Measurements from ENCODE around the gene CYB561D2. TPM values are rescaled to one million over a fixed set of nuclear protein-coding genes. Genes with fewer than 3 reads are reported as not detected.

Gene CYB561D2
- polyA plus RNA-seq, 1 donor (not counting 4 experiments of a cell fraction or from before 2014, with no cell fraction given) = 12.3 TPM

- DNase-seq (ENCODE audit: low read depth, low spot score) (no peak), FAIRE-seq (no peak)
- H4K20me1 ChIP-seq (ENCODE audit: control insufficient read depth, extremely low read depth, insufficient read depth, low read length) = no peaks in the 10 kb centered on the region
- dilution Hi-C loops (cut with MboI; ENCODE audit: extremely low pct_ligation_motif_present, low sequenced_read_pairs) = no loop called here
- no peaks in the 10 kb centered on the region for H3K27me3 ChIP-seq (ENCODE audit: control insufficient read depth, extremely low read depth, insufficient read depth, low read length)
- no peak overlapping the region for H3K27ac ChIP-seq (ENCODE audit: control insufficient read depth, insufficient read depth, low read length)
- H3K36me3 ChIP-seq (ENCODE audit: control insufficient read depth in 2 of 2, extremely low read depth in 1 of 2, insufficient read depth in 2 of 2, low read length in 2 of 2) = peaks cover 4 to 8% of the 10 kb centered on the region in 2 experiments
- TF ChIP-seq CTCF (optimal IDR thresholded peaks at IDR 0.05 in 1 of 3, IDR thresholded peaks at IDR 0.05 in 1 of 3, conservative IDR thresholded peaks at IDR 0.05 in 1 of 3; ENCODE audit: extremely low read depth in 1 of 3, insufficient read depth in 2 of 3, low read length in 3 of 3) = peak in 1 of 3 experiments; percentile 5
- no peak for TF ChIP-seq EZH2 (IDR thresholded peaks at IDR 0.05; ENCODE audit: low read length)
- H2AFZ ChIP-seq (ENCODE audit: control insufficient read depth, low read length) = no peak overlapping the region
- no peak overlapping the region for H3K9ac ChIP-seq (ENCODE audit: control insufficient read depth, extremely low read depth, insufficient read depth, low read length)
- H3K9me1 ChIP-seq (ENCODE audit: control insufficient read depth, extremely low read depth, insufficient read depth, low read length) = no peaks in the 10 kb centered on the region
- no peaks in the 10 kb centered on the region for H3K9me3 ChIP-seq (ENCODE audit: control insufficient read depth, low read depth, low read length)
- no peak overlapping the region for H3K4me3 ChIP-seq (ENCODE audit: control insufficient read depth in 2 of 3, extremely low read depth in 1 of 3, insufficient read depth in 2 of 3, low read depth in 1 of 3, low read length in 3 of 3)
- no peak overlapping the region for H3K4me2 ChIP-seq (ENCODE audit: control insufficient read depth, extremely low read depth, insufficient read depth, low read depth, low read length)
- H3K4me1 ChIP-seq (ENCODE audit: control insufficient read depth, extremely low read depth, insufficient read depth, low read length) = peaks cover 31% of the 10 kb centered on the region
- peaks cover 6% of the 10 kb centered on the region for H3K79me2 ChIP-seq (ENCODE audit: control insufficient read depth, insufficient read depth, low read length)
Measured at GRCh38 chr3:50342813-50343633, 7.6 kb upstream of the CYB561D2 start.

GRCh38 chr3:50345008-50345407, 5.7 kb upstream of the CYB561D2 start:
- Histone ChIP-seq H3K4me1 (ENCODE audit: control insufficient read depth, extremely low read depth, insufficient read depth, low read length) (peaks cover 20% of the 10 kb centered on the region), H3K9me1 (ENCODE audit: control insufficient read depth, extremely low read depth, insufficient read depth, low read length) (no peaks in the 10 kb centered on the region), H3K4me3 (ENCODE audit: control insufficient read depth in 2 of 3, extremely low read depth in 1 of 3, insufficient read depth in 2 of 3, low read depth in 1 of 3, low read length in 3 of 3) (peak overlapping the region in 2 of 3 experiments; percentile 58 to 67), H2AFZ (ENCODE audit: control insufficient read depth, low read length) (no peak overlapping the region), H3K4me2 (ENCODE audit: control insufficient read depth, extremely low read depth, insufficient read depth, low read depth, low read length) (peak overlapping the region; percentile 93), H3K27me3 (ENCODE audit: control insufficient read depth, extremely low read depth, insufficient read depth, low read length) (no peaks in the 10 kb centered on the region), H3K27ac (ENCODE audit: control insufficient read depth, insufficient read depth, low read length) (no peak overlapping the region), H3K9me3 (ENCODE audit: control insufficient read depth, low read depth, low read length) (no peaks in the 10 kb centered on the region), H3K9ac (ENCODE audit: control insufficient read depth, extremely low read depth, insufficient read depth, low read length) (no peak overlapping the region), H3K36me3 (ENCODE audit: control insufficient read depth in 2 of 2, extremely low read depth in 1 of 2, insufficient read depth in 2 of 2, low read length in 2 of 2) (peaks cover 7 to 10% of the 10 kb centered on the region in 2 experiments), H3K79me2 (ENCODE audit: control insufficient read depth, insufficient read depth, low read length) (no peaks in the 10 kb centered on the region), H4K20me1 (ENCODE audit: control insufficient read depth, extremely low read depth, insufficient read depth, low read length) (no peaks in the 10 kb centered on the region)
- DNase-seq (ENCODE audit: low read depth, low spot score) (no peak), FAIRE-seq (no peak)
- TF ChIP-seq CTCF (optimal IDR thresholded peaks at IDR 0.05 in 1 of 3, IDR thresholded peaks at IDR 0.05 in 1 of 3, conservative IDR thresholded peaks at IDR 0.05 in 1 of 3; ENCODE audit: extremely low read depth in 1 of 3, insufficient read depth in 2 of 3, low read length in 3 of 3) (no peak), EZH2 (IDR thresholded peaks at IDR 0.05; ENCODE audit: low read length) (no peak)
- dilution Hi-C loops (cut with MboI; ENCODE audit: extremely low pct_ligation_motif_present, low sequenced_read_pairs) = no loop called here
